Smooth muscle cell (in vitro differentiated cells): ENCODE measurements around the gene AIG1. TPM values are rescaled to one million over a fixed set of nuclear protein-coding genes. Genes with fewer than 3 reads are reported as not detected.
A peak's percentile ranks its signal among the peaks of the same experiment; 100 is the strongest.

Source experiments
- DNase-seq: peaks from one replicate; lab custom pipeline; 2025; ENCODE audit not compliant: unreplicated experiment; lab: John Stamatoyannopoulos, UW
- H2AFZ ChIP-seq: fragments of 200-600 bp; sonication (generic); 2 replicates; pipeline ENCODE4 v1.6.0; 2016; ENCODE audit warnings: antibody characterized with exemption, low read depth, mild to moderate bottlenecking
- H3F3A ChIP-seq: fragments of 200-600 bp; sonication (generic); 2 replicates; pipeline ENCODE4 v1.6.0; 2017; ENCODE audit warnings: antibody characterized with exemption, low read depth
- H3K27ac ChIP-seq: fragments of 200-600 bp; sonication (generic); 2 replicates; pipeline ENCODE4 v1.5.1; 2016; ENCODE audit warnings: low read depth, mild to moderate bottlenecking
- H3K27me3 ChIP-seq: fragments of 200-600 bp; sonication (generic); 2 replicates; pipeline ENCODE4 v1.6.1; 2016; ENCODE audit warnings: low read depth, mild to moderate bottlenecking
- H3K36me3 ChIP-seq: fragments of 200-600 bp; sonication (generic); 2 replicates; pipeline ENCODE4 v1.5.1; 2016; ENCODE audit warnings: low read depth
- H3K4me1 ChIP-seq: fragments of 200-600 bp; sonication (generic); 2 replicates; pipeline ENCODE4 v1.5.1; 2016; ENCODE audit warnings: low read depth
- H3K4me2 ChIP-seq: fragments of 200-600 bp; sonication (generic); 2 replicates; pipeline ENCODE4 v1.6.0; 2016; ENCODE audit warnings: mild to moderate bottlenecking
- H3K4me3 ChIP-seq: fragments of 200-600 bp; sonication (generic); 2 replicates; pipeline ENCODE4 v1.5.1; 2016; ENCODE audit warnings: mild to moderate bottlenecking
- H3K79me2 ChIP-seq: fragments of 200-600 bp; sonication (generic); 2 replicates; pipeline ENCODE4 v1.6.0; 2016; ENCODE audit warnings: low read depth, mild to moderate bottlenecking
- H3K9ac ChIP-seq: fragments of 200-600 bp; sonication (generic); 2 replicates; pipeline ENCODE4 v1.6.0; 2016; ENCODE audit warnings: low read depth
- H3K9me3 ChIP-seq: fragments of 200-600 bp; sonication (generic); replicated peaks from 2 replicates; pipeline ENCODE4 v1.5.1; 2016; ENCODE audit warnings: low read depth
- H4K20me1 ChIP-seq: fragments of 200-600 bp; sonication (generic); 2 replicates; pipeline ENCODE4 v1.6.0; 2016; ENCODE audit warnings: low read depth
- WGBS: methylation state at CpG from one replicate; pipeline ENCODE4 v1.1.7; 2016; ENCODE audit warnings: low lambda C conversion rate; 5-methylcytosine and 5-hydroxymethylcytosine counted together
- polyA plus RNA-seq: library from polyadenylated mRNA; unstranded; fragments of >200 nt; fragmentation: Nextera tagmentation; extraction: Ambion mirVana; gene quantifications from 2 replicates; pipeline ENCODE4 v1.2.1, GENCODE V29; 2016
- total RNA-seq: library from RNA; depleted of rRNA; stranded (reverse); fragments of >200 nt; gene quantifications from 2 replicates; pipeline ENCODE4 v1.2.3, GENCODE V29; 2014
- TF ChIP-seq, protein P1 (sequence below): fragments of 200-600 bp; sonication (generic); IDR thresholded peaks from 2 replicates; pipeline ENCODE4 v1.5.1; 2017; ENCODE audit warnings: borderline replicate concordance, mild to moderate bottlenecking, antibody characterized with exemption; ENCODE audit not compliant: insufficient read depth, poor library complexity, severe bottlenecking

Gene AIG1
- total and polyA plus RNA-seq, 2 experiments from 2014 or later, result 9.1 to 25.9 TPM

- Histone ChIP-seq H3K4me2 (no peak overlapping the region), H3K79me2 (no peaks in the 10 kb centered on the region), H3K4me3 (no peak overlapping the region), H4K20me1 (no peaks in the 10 kb centered on the region), H3K27me3 (no peaks in the 10 kb centered on the region), H3F3A (no peaks in the 10 kb centered on the region), H3K9ac (no peak overlapping the region), H2AFZ (no peak overlapping the region), H3K4me1 (no peaks in the 10 kb centered on the region), H3K9me3 (no peaks in the 10 kb centered on the region), H3K27ac (peak overlapping the region; percentile 48), H3K36me3 (no peaks in the 10 kb centered on the region)
- TF ChIP-seq, protein P1, sequence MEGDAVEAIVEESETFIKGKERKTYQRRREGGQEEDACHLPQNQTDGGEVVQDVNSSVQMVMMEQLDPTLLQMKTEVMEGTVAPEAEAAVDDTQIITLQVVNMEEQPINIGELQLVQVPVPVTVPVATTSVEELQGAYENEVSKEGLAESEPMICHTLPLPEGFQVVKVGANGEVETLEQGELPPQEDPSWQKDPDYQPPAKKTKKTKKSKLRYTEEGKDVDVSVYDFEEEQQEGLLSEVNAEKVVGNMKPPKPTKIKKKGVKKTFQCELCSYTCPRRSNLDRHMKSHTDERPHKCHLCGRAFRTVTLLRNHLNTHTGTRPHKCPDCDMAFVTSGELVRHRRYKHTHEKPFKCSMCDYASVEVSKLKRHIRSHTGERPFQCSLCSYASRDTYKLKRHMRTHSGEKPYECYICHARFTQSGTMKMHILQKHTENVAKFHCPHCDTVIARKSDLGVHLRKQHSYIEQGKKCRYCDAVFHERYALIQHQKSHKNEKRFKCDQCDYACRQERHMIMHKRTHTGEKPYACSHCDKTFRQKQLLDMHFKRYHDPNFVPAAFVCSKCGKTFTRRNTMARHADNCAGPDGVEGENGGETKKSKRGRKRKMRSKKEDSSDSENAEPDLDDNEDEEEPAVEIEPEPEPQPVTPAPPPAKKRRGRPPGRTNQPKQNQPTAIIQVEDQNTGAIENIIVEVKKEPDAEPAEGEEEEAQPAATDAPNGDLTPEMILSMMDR, result no peak
- DNase-seq, result no peak
- WGBS, result 42% methylated on average over 2 of the region's 2 CpGs
Observed at GRCh38 chr6:143368426-143368825, 307.7 kb downstream of the AIG1 start.

DNA sequence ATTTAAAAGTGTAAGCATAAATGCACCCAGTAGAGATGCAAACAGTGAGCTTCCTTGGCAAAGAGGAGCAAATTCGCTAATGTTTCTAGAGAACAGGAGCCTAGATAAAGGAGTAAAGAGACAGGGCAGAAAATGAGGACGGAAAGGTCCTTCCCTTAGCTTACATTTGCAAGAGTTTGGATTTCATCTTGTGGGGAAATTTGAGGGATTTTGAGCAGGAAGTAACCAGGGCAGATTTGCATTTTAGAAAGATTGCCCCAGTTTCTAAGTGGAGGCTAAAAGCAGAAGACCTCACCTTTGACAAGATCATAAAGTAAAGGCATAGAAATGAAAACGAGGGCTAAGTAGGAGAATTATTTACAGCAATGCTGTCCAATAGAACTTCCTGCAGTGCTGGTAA, 309.3 kb downstream of the AIG1 start:
- 84% methylated on average over 3 of the region's 3 CpGs for WGBS

DNA sequence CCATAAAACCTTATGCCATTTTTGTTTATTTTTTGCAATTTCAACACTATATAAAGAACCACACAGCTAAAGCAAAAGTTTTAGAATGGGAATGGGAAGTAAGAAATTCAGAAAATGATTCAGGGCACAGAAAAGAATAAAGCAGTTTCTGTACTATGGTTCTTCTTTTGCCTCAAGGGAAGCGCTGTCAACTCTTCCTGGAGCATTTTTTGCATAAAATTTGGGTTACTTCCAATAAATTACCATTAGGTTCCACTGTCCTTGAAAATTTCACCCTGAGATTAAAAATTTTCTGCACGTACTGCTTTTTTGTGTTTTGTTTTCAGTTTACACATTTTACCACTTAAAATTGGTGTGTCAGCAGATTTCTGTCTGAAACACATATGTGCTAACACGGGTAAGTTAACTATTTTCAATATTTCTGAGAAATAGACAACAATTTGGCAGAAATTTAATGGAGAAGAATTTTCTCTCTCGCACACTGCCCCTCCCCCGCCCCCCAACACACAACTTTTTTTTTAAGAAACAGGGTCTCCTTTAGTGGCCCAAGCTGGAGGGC, 310.2 kb downstream of the AIG1 start:
- Histone ChIP-seq H2AFZ (no peak overlapping the region), H3F3A (no peaks in the 10 kb centered on the region), H4K20me1 (no peaks in the 10 kb centered on the region), H3K4me1 (no peaks in the 10 kb centered on the region), H3K9me3 (no peaks in the 10 kb centered on the region), H3K27me3 (no peaks in the 10 kb centered on the region), H3K36me3 (no peaks in the 10 kb centered on the region), H3K79me2 (no peaks in the 10 kb centered on the region), H3K27ac (no peak overlapping the region), H3K4me2 (no peak overlapping the region), H3K9ac (no peak overlapping the region), H3K4me3 (no peak overlapping the region)
- 88% methylated on average over 5 of the region's 5 CpGs for WGBS
- TF ChIP-seq, protein P1, result no peak
- DNase-seq, result no peak

More for the DNA sequence above, 309.3 kb downstream of the AIG1 start:
- H3K27me3 ChIP-seq, result no peaks in the 10 kb centered on the region
- H3K9me3 ChIP-seq, result no peaks in the 10 kb centered on the region
- TF ChIP-seq, protein P1, result no peak
- no peaks in the 10 kb centered on the region for H3K79me2 ChIP-seq
- no peak overlapping the region for H3K4me3 ChIP-seq
- H3K4me1 ChIP-seq, result no peaks in the 10 kb centered on the region
- H3K4me2 ChIP-seq, result no peak overlapping the region
- no peak for DNase-seq
- H3F3A ChIP-seq, result no peaks in the 10 kb centered on the region
- no peak overlapping the region for H3K27ac ChIP-seq
- H2AFZ ChIP-seq, result no peak overlapping the region
- H4K20me1 ChIP-seq, result no peaks in the 10 kb centered on the region
- no peak overlapping the region for H3K9ac ChIP-seq
- H3K36me3 ChIP-seq, result no peaks in the 10 kb centered on the region

DNA sequence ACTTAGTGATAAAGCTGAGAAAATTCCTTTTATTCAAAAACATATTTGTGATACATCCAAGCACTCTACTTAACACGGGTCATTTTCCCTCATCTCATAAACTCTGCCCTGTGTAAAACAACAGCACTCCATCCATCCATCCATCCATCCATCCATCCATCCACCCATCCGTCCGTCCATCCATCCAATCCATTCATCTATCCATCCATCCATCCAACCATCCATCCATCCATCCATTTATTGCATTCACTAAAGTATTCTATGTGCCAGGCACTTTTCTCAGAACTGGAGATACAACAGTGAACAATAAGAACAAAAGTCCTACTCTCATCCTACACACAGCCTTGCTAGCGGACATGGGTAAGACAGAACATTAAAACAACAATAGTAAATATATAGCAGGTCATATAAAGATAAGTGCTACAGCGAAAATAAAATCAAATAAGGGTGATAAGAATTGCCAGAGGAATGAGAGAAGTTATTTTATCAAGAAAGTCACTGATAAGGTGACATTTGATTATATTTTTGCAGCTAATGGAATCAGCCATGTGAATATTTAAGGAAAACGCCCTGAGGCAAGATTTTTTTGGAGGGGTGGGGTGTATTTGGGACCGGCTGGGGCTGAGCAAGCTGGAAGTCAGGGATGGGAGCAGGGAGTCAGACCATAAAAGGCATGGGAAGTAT, 311.7 kb downstream of the AIG1 start:
- Histone ChIP-seq H3K27ac (no peak overlapping the region), H3K4me1 (no peaks in the 10 kb centered on the region), H3K27me3 (no peaks in the 10 kb centered on the region), H3K9me3 (no peaks in the 10 kb centered on the region), H3K79me2 (no peaks in the 10 kb centered on the region), H3F3A (no peaks in the 10 kb centered on the region), H3K36me3 (no peaks in the 10 kb centered on the region), H3K4me2 (no peak overlapping the region), H3K4me3 (no peak overlapping the region), H2AFZ (no peak overlapping the region), H4K20me1 (no peaks in the 10 kb centered on the region), H3K9ac (no peak overlapping the region)
- 90% methylated on average over 7 of the region's 7 CpGs for WGBS
- DNase-seq, result no peak
- TF ChIP-seq, protein P1, result no peak
